Globus pallidus (tissue), 1 donor: ENCODE results near the gene FXYD6.

Experiments used
- DNase-seq: peaks from one replicate; pipeline ENCODE4 v3.0.0-alpha.2; 2015; ENCODE audit warnings: low spot score

The FXYD6 gene

DNA sequence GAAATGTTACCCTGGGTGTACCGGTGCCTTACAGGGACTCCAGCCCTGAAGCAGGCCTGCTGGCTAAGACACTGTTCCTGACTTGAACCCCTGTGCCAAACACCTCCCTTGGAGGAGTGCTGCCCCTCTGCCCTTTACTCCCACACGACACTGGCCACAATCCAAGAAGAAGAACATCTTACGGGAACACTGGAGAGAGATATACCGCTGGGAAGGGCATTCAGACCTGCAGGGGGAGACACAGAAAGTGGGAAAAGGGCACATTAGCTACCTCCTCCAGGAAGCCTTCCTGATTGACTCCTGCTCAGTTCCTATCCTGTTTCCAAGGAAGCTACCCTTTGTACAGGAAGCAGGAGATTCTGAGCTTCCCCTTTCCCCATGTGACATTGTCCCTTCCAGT is 34.1 kb upstream of the FXYD6 start:
- no peak for DNase-seq

GRCh38 chr11:117909611-117910382 is 33.3 kb upstream of the FXYD6 start:
- no peak for DNase-seq

GRCh38 chr11:117908959-117909610 is 32.6 kb upstream of the FXYD6 start:
- DNase-seq = no peak

GRCh38 chr11:117908109-117908895 is 31.8 kb upstream of the FXYD6 start:
- no peak for DNase-seq

DNA sequence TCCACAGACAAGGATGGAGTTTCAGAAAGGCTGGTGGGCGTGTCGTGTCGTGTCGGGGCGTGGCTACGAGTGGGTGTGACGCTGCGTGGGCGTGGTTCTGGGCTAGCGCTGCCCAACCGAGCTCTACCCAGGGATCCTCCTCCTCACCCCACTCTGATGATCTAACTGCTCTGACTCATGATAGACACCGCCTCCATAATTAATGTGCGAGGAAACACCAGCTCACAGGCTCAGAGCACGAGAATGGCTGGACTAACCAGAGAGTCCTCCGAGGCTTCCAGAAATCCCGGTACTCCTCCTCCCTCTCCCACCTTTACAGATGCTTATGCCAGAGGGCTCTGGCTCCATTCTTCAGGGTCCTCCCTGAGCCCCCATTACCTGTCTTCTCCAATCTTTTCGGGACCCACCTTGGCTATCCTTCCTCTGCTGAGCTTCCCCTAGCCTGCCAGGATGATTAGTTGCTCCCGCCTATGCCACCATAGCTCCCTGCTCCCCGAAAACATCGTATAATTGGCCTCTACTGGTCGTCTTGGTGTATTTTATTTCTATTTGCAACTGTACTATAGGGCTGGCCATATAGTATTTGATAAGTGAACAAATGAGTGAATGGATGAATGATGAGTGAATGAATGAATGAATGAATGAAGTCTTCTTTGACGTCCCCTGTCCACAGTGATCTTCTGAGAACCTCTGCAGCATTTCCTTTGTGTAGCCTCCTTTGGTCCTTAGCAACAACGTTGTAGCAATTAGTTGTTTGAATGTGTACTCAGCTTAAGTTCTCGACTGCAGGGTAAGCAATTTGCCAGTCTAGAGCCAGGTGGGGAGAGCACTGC is 31.0 kb upstream of the FXYD6 start:
- DNase-seq = peak; percentile 52

DNA sequence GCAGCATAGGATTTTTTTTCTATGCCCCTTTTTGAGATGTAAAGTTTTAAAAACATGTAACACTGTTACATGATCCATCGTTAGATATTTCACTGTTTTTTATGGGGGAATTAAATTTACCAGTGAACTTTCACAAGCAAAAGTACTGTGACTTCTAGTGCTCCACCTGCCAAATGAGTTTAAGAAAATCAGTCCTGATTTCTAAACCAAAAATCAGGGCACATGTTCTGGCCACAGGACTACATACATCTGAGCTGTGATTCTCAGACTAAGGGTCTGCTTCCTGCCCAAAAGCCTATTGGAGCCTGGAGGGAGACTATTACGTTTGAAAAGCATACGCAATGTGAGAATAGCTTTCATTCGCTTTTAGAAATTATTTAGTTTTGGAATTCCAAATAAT is 30.3 kb upstream of the FXYD6 start:
- DNase-seq = no peak

- no peak for DNase-seq
These were observed 29.7 kb upstream of the FXYD6 start for GRCh38 chr11:117906126-117906525.

DNA sequence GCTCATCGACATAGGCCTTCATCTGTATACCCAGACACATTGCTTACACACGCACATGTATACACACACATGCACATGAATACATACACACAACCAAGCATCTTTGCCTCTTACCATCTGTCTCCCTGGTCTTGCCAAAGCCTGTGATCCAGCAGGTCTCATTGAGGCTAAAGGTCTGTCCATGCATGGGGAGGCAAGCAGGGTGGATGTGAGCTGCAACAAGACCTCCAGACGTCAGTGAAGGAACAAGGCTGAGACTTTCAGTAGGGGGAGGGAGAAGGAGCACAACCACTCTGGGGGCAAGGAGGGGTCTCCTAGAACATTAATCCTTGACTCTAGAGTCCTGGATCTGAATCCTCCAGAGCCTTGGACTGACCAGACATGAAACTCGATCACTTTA is 29.1 kb upstream of the FXYD6 start:
- DNase-seq = no peak

GRCh38 chr11:117903505-117904382 is 27.3 kb upstream of the FXYD6 start:
- no peak for DNase-seq

DNA sequence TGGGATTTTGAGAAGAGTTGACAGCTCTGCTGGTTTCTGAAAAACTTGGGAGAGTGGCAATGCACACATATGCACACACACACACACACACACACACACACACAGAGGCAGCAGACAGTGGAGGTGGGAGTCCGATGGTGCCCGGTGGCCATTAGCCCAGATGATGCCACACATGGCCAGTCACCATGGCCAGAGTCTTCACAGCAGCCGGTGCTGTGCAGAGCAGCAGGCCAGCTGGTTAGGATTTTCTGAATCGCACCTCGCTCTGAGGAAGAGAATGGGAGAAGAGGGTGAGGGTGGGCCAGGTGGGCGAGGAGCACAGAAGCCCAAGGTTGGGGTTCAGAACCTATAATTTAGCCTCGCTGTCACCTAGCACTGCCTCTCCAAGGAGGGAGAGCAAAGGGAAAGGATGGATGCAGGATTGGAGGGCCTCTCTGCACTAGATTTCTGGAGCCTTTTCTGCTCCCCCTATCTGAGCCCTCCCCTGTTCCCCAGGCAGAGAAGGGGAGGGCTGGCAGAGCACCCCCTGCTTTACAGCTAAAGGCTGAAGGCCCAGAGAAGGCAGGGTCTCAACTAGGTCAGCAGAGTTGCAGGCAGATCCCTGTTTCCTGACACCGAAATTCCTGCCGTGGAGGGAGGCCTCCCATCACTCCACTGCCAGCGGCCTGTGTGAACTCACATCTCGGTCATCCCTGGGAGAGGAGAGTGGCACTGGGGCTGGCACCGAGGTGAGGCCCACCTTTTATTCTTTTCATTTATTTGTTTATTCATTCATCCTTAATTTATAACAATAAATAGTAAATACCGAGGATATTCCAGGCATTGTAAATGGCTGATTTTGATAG is 25.8 kb upstream of the FXYD6 start:
- no peak for DNase-seq

GRCh38 chr11:117901601-117902000 is 25.1 kb upstream of the FXYD6 start:
- no peak for DNase-seq

- DNase-seq = no peak
These were observed 24.4 kb upstream of the FXYD6 start for GRCh38 chr11:117900720-117901440.

DNA sequence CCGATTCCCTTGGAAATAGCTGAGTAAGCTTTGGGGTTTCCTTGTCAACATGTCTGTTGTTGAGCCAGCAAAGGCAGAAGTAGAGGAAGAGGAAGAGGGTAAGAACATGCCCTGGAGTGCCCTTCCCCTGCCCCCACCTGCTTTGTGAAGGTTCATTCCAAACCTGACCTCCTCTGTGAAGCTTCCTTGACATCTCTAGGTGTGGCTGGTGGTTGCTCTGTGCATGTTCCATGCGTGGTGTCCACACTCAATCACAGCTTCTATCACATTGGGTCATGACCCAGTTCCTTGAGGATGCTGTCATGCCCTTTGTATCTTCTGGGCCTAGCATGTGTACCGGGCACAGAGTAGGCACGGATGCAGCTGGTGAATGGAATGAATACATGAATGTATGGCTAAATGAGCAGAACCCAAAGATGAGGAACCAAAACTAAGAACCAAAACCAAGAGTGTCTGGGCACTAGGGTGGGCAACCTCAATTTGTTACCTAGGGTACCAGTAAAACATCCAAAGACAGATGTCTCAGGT is 23.7 kb upstream of the FXYD6 start:
- DNase-seq = no peak

- DNase-seq = no peak
These were observed 21.6 kb upstream of the FXYD6 start for GRCh38 chr11:117898059-117898458.

DNA sequence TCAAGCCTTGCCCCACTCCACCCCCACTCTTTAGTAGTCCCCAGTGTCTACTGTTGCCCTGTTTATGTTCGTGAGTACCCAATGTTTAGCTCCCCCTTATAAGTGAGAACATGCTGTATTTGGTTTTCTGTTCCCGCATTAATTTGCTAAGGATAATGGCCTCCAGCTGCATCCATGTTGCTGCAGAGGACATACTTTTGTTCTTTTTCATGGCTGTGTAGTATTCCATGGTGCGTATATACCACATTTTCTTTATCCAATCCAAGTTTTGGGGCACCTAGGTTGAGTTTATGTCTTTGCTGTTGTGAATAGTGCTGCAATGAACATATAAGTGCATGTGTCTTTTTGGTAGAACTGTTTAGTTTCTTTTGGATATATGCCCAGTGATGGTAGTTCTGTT is 16.2 kb upstream of the FXYD6 start:
- DNase-seq = no peak

DNA sequence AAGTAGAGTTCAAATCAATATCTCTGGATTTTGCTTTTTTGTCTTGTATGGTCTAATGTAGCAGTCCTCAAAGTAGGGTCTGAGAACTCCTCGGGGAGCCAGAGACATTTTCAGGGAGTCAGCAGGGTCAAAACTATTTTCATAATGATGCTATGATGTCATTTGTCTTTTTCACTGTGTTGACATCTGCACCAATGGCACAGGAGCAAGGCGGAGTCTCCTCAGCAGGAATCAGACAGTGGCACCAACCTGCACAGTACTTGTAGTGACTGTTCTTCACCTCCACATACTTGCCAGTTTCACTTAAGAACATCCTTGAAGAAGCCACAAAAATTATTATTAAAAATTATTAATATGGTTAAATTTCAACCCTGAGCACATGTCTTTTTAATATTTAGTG is 14.9 kb upstream of the FXYD6 start:
- DNase-seq = no peak

DNA sequence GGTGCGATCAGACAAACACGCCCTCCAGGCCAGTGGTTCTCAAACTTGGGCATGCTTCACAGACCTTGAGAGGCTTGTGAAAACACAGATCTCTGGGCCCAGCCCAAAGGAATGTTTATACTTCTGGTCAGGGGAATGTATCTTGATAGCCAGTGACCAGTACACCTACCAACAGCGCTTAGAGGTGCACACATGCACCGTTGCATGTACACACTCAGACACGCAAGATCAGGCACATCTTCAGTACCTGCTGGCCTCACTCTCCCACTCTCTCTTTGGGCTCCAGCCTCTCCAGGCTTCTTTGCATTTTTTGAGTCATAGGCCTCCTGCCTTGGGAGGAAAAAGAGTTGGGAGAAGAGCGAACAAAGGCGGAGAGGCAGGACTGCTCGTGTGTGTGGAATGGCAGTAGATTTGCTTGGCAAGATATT is 11.7 kb upstream of the FXYD6 start:
- DNase-seq = no peak

DNA sequence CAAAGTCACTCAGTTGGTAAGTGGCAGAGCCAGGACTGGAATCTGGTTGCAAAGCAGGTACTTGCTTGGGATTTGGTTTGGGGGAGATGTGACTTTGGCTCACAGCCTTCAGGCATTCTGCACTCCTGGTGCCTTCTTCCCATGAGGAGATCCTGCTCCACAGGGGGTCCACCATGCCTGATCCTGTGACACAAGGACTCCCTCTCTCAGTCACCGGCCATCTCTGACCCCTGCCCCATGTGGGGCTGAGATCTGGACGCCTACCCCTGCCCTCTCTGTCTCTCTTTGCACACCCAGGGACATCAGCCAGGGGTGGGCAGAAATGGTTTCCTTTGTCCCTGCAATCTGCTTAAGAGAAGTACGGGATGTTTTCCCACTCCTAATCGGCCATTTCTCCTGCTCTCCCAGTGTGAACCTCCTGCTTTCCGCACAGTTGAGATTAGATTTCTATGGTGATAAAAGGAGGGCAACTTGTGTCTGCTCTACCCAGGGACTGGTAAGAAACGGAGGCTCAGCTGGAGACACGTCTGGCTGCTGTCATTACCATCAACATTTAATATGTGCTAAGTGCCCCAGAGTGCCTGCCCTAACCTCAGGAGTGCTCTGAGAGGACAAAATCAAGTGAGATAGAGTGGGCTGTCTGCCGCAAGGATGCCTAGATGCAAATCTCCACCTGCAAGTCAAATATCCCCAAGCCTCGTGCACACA is 11.1 kb upstream of the FXYD6 start:
- DNase-seq = no peak

DNA sequence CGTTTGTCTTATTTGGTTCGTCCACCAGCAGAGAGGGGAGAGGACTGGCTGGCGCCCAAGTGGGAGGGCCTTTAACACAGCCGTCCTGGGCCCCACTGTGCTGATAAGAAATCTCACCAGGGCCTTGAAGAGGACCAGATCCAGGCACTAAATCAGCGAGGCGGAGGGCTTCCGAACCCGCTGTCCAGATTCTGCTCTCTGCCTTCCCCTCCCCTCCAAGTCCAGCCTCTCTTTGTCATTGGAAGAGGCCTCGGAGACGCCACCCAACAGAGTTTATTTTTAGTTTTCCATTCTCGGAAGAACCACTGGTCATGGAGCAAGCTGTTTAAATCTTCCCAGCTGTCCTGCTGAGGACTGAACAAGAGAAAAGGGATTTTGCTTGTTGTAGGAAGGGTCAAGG is 9.3 kb upstream of the FXYD6 start:
- no peak for DNase-seq
